Testis (tissue), 3 donors: ENCODE results near the gene CUBN. TPM values are rescaled to one million over a fixed set of nuclear protein-coding genes. Genes with fewer than 3 reads are reported as not detected.

Experiments
- DNase-seq: peaks from one replicate; pipeline ENCODE4 v3.0.0-alpha.2; 2019
- H3K27ac ChIP-seq, 2 donors: fragments of 200-600 bp; sonication (generic); one replicate each; pipeline ENCODE4 v1.5.1; 2019
- H3K27me3 ChIP-seq: fragments of 200-600 bp; sonication (generic); one replicate; pipeline ENCODE4 v1.5.1; 2019
- H3K36me3 ChIP-seq: fragments of 200-600 bp; sonication (generic); one replicate; pipeline ENCODE4 v1.5.1; 2017; ENCODE audit warnings: low read depth; ENCODE audit errors: missing control alignments
- H3K4me1 ChIP-seq: fragments of 200-600 bp; sonication (generic); one replicate; pipeline ENCODE4 v1.5.1; 2019
- H3K4me3 ChIP-seq, 2 donors: fragments of 200-600 bp; sonication (generic); one replicate each; pipeline ENCODE4 v1.5.1; 2017 to 2019
- H3K9me3 ChIP-seq: fragments of 200-600 bp; sonication (generic); one replicate; pipeline ENCODE4 v1.5.1; 2017
- POLR2A ChIP-seq: fragments of 450-650 bp; IDR thresholded peaks from one replicate; pipeline ENCODE4 v1.6.1; 2017; ENCODE audit warnings: antibody characterized with exemption, mild to moderate bottlenecking, moderate library complexity
- WGBS, 2 donors: methylation state at CpG; one replicate each; pipeline ENCODE4 v1.1.5; 2018; 5-methylcytosine and 5-hydroxymethylcytosine counted together
- intact Hi-C: fragments of 100-400 bp; cut with DNase I; formaldehyde crosslinking; loops from one replicate; pipeline ENCODE4 v1.15.1; 2023; ENCODE audit warnings: low total_unique reads
- polyA plus RNA-seq: library from polyadenylated mRNA; stranded (reverse); fragments of 350-450 nt; fragmentation: Illumina TruSeq; extraction: RNeasy Lipid Tissue Mini Kit (QIAGEN cat#74804); gene quantifications from one replicate; pipeline ENCODE4 v1.2.3, GENCODE V29; 2014; ENCODE audit warnings: low read depth, low replicate concordance; ENCODE audit not compliant: insufficient read depth
- total RNA-seq, 2 donors: library from RNA; depleted of rRNA; stranded (reverse); fragments of >200 nt; gene quantifications; one replicate each; pipeline ENCODE4 v1.2.3, GENCODE V29; 2016
- TF ChIP-seq, protein P1 (sequence below), 3 experiments: fragments of 450-650 bp in 2 of 3; fragments of 200-600 bp in 1 of 3; sonication (generic) in 1 of 3; IDR thresholded peaks; one replicate each; pipeline ENCODE4 v1.5.1; 2016 to 2019; ENCODE audit warnings: antibody characterized with exemption in 3 of 3, mild to moderate bottlenecking in 2 of 3, moderate library complexity in 1 of 3

The CUBN gene
- total and polyA plus RNA-seq, 3 donors from 2014 or later, result 11.0 to 39.3 (median 19.2) TPM

GRCh38 chr10:17024461-17024860 lies 105.2 kb downstream of the CUBN start:
- intact Hi-C loops, result no loop called here
- no peaks in the 10 kb centered on the region for H3K36me3 ChIP-seq
- 94 to 95% methylated on average over 4 of the region's 4 CpGs for WGBS, 2 donors
- TF ChIP-seq POLR2A, result no peak
- TF ChIP-seq, protein P1, sequence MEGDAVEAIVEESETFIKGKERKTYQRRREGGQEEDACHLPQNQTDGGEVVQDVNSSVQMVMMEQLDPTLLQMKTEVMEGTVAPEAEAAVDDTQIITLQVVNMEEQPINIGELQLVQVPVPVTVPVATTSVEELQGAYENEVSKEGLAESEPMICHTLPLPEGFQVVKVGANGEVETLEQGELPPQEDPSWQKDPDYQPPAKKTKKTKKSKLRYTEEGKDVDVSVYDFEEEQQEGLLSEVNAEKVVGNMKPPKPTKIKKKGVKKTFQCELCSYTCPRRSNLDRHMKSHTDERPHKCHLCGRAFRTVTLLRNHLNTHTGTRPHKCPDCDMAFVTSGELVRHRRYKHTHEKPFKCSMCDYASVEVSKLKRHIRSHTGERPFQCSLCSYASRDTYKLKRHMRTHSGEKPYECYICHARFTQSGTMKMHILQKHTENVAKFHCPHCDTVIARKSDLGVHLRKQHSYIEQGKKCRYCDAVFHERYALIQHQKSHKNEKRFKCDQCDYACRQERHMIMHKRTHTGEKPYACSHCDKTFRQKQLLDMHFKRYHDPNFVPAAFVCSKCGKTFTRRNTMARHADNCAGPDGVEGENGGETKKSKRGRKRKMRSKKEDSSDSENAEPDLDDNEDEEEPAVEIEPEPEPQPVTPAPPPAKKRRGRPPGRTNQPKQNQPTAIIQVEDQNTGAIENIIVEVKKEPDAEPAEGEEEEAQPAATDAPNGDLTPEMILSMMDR (IDR thresholded peaks at IDR 0.05), result no peak
- DNase-seq, result no peak
- H3K4me3 ChIP-seq, result no peak overlapping the region
- H3K27ac ChIP-seq, result no peak overlapping the region
- peaks cover 19% of the 10 kb centered on the region for H3K4me1 ChIP-seq
- no peaks in the 10 kb centered on the region for H3K27me3 ChIP-seq
- H3K9me3 ChIP-seq, result no peaks in the 10 kb centered on the region

GRCh38 chr10:17023386-17024298 lies 106.0 kb downstream of the CUBN start:
- Histone ChIP-seq H3K27ac (peak overlapping the region in 1 of 2 donors; percentile 32), H3K4me1 (peaks cover 19% of the 10 kb centered on the region), H3K27me3 (no peaks in the 10 kb centered on the region), H3K4me3 (no peak overlapping the region), H3K9me3 (no peaks in the 10 kb centered on the region), H3K36me3 (no peaks in the 10 kb centered on the region)
- intact Hi-C loops, result no loop called here
- no peak for TF ChIP-seq POLR2A
- TF ChIP-seq, protein P1 (IDR thresholded peaks at IDR 0.05), result no peak
- 55 to 61% methylated on average over 13 of the region's 13 CpGs for WGBS, 2 donors
- DNase-seq, result peak; percentile 58

- intact Hi-C loops, result no loop called here
- DNase-seq, result no peak
- Histone ChIP-seq H3K4me3 (no peak overlapping the region), H3K36me3 (no peaks in the 10 kb centered on the region), H3K27ac (peak overlapping the region in 1 of 2 donors; percentile 32), H3K4me1 (peaks cover 19% of the 10 kb centered on the region), H3K9me3 (no peaks in the 10 kb centered on the region), H3K27me3 (no peaks in the 10 kb centered on the region)
- TF ChIP-seq, protein P1 (IDR thresholded peaks at IDR 0.05), result no peak
- no peak for TF ChIP-seq POLR2A
- 65 to 70% methylated on average over 6 of the region's 6 CpGs for WGBS, 2 donors
These were observed 106.7 kb downstream of the CUBN start for GRCh38 chr10:17022896-17023295.

GRCh38 chr10:17022466-17022825 lies 107.2 kb downstream of the CUBN start:
- no peak overlapping the region for H3K27ac ChIP-seq
- H3K4me3 ChIP-seq, result no peak overlapping the region
- TF ChIP-seq, protein P1 (IDR thresholded peaks at IDR 0.05), result no peak
- no peak for TF ChIP-seq POLR2A
- no peaks in the 10 kb centered on the region for H3K9me3 ChIP-seq
- WGBS, 2 donors, result 41 to 51% methylated on average over 6 of the region's 6 CpGs
- H3K4me1 ChIP-seq, result peaks cover 19% of the 10 kb centered on the region
- intact Hi-C loops, result no loop called here
- H3K27me3 ChIP-seq, result no peaks in the 10 kb centered on the region
- peak; percentile 40 for DNase-seq
- no peaks in the 10 kb centered on the region for H3K36me3 ChIP-seq
